Mesenchymal stem cell (in vitro differentiated cells and primary cell): ENCODE measurements around the gene ABCB10.
A peak's percentile ranks its signal among the peaks of the same experiment; 100 is the strongest.

Source experiments
- DNase-seq: peaks from one replicate; pipeline ENCODE4 v3.0.0-alpha.2; 2013
- H2AFZ ChIP-seq: one replicate; pipeline ENCODE4 v1.6.1; 2013; ENCODE audit warnings: low read depth, mild to moderate bottlenecking, control low read depth, inconsistent platforms, low read length, moderate library complexity
- H2AK5ac ChIP-seq: 2 replicates; pipeline ENCODE4 v1.6.1; 2013; ENCODE audit warnings: low read length, moderate library complexity, mild to moderate bottlenecking, inconsistent platforms; ENCODE audit not compliant: severe bottlenecking
- H2BK120ac ChIP-seq: one replicate; pipeline ENCODE4 v1.6.1; 2013; ENCODE audit warnings: low read depth, mild to moderate bottlenecking, inconsistent platforms, low read length, moderate library complexity
- H2BK12ac ChIP-seq, 2 experiments: one replicate each; pipeline ENCODE4 v1.6.1; 2013; ENCODE audit warnings: inconsistent platforms in 2 of 2, low read length in 2 of 2, mild to moderate bottlenecking in 2 of 2, moderate library complexity in 2 of 2, control low read depth in 1 of 2
- H2BK15ac ChIP-seq: one replicate; pipeline ENCODE4 v1.6.1; 2013; ENCODE audit warnings: mild to moderate bottlenecking, low read depth, inconsistent platforms; ENCODE audit not compliant: poor library complexity, severe bottlenecking
- H2BK5ac ChIP-seq: 2 replicates; pipeline ENCODE4 v1.6.1; 2013; ENCODE audit warnings: low read depth, mild to moderate bottlenecking, low read length, control low read depth, inconsistent platforms; ENCODE audit not compliant: poor library complexity, severe bottlenecking
- H3K14ac ChIP-seq, 2 experiments: one replicate each; pipeline ENCODE4 v1.6.1; 2013; ENCODE audit warnings: inconsistent platforms in 2 of 2, low read length in 2 of 2, control low read depth in 1 of 2, mild to moderate bottlenecking in 1 of 2, moderate library complexity in 1 of 2
- H3K18ac ChIP-seq, 2 experiments: one replicate each; pipeline ENCODE4 v1.6.1; 2013; ENCODE audit warnings: inconsistent platforms in 2 of 2, low read length in 2 of 2, control low read depth in 1 of 2, low read depth in 1 of 2, mild to moderate bottlenecking in 1 of 2
- H3K23ac ChIP-seq, 2 experiments: one replicate each; pipeline ENCODE4 v1.6.1; 2013; ENCODE audit warnings: inconsistent platforms in 2 of 2, low read length in 2 of 2, mild to moderate bottlenecking in 2 of 2, moderate library complexity in 2 of 2, control low read depth in 1 of 2
- H3K27ac ChIP-seq: 2 replicates; pipeline ENCODE4 v1.5.1; 2013; ENCODE audit warnings: mild to moderate bottlenecking, moderate library complexity, low read length, control low read depth, inconsistent platforms; ENCODE audit not compliant: poor library complexity, severe bottlenecking
- H3K27me3 ChIP-seq, 2 experiments: 2 replicates each; pipeline versions ENCODE4 v1.6.1 to v1.7.0; 2013; ENCODE audit warnings: low read length in 2 of 2, mild to moderate bottlenecking in 2 of 2, moderate library complexity in 2 of 2, control low read depth in 1 of 2, inconsistent platforms in 1 of 2; ENCODE audit not compliant: control insufficient read depth in 1 of 2, insufficient read depth in 1 of 2
- H3K36me3 ChIP-seq, 2 experiments: 2 replicates each; pipeline versions ENCODE4 v1.6.1 to v1.7.0; 2013; ENCODE audit warnings: low read length in 2 of 2, control low read depth in 1 of 2, inconsistent platforms in 1 of 2, low read depth in 1 of 2, mild to moderate bottlenecking in 1 of 2; ENCODE audit not compliant: insufficient read depth in 2 of 2, control insufficient read depth in 1 of 2
- H3K4ac ChIP-seq, 2 experiments: one replicate each; pipeline ENCODE4 v1.6.1; 2013; ENCODE audit warnings: inconsistent platforms in 2 of 2, low read length in 2 of 2, mild to moderate bottlenecking in 2 of 2, moderate library complexity in 2 of 2, control low read depth in 1 of 2, low read depth in 1 of 2
- H3K4me1 ChIP-seq: 2 replicates; pipeline ENCODE4 v1.6.1; 2013; ENCODE audit warnings: low read depth, low read length, control low read depth; ENCODE audit not compliant: control insufficient read depth, insufficient read depth
- H3K4me2 ChIP-seq: 2 replicates; pipeline ENCODE4 v1.6.1; 2013; ENCODE audit warnings: low read length, mild to moderate bottlenecking, inconsistent platforms; ENCODE audit not compliant: poor library complexity, severe bottlenecking
- H3K4me3 ChIP-seq, 2 experiments: 2 replicates each; pipeline versions ENCODE4 v1.5.1 to v1.7.0; 2013; ENCODE audit warnings: low read length in 2 of 2, mild to moderate bottlenecking in 2 of 2, control low read depth in 1 of 2, low read depth in 1 of 2; ENCODE audit not compliant: insufficient read depth in 1 of 2
- H3K79me1 ChIP-seq: replicated peaks from 2 replicates; pipeline ENCODE4 v1.6.1; 2013; ENCODE audit warnings: mild to moderate bottlenecking, control low read depth, low read length, inconsistent platforms; ENCODE audit not compliant: poor library complexity, severe bottlenecking
- H3K9ac ChIP-seq: 2 replicates; pipeline ENCODE4 v1.7.0; 2013; ENCODE audit warnings: mild to moderate bottlenecking, low read length, moderate library complexity
- H3K9me3 ChIP-seq: 2 replicates; pipeline ENCODE4 v1.7.0; 2013; ENCODE audit warnings: mild to moderate bottlenecking, low read length; ENCODE audit not compliant: control insufficient read depth
- H4K8ac ChIP-seq: one replicate; pipeline ENCODE4 v1.6.1; 2013; ENCODE audit warnings: inconsistent platforms, mild to moderate bottlenecking, low read length, moderate library complexity
- H4K91ac ChIP-seq: one replicate; pipeline ENCODE4 v1.6.1; 2013; ENCODE audit warnings: mild to moderate bottlenecking, low read length, inconsistent platforms
- WGBS: methylation state at CpG from one replicate; pipeline ENCODE4 v1.1.7; 2013; ENCODE audit warnings: mixed read lengths; 5-methylcytosine and 5-hydroxymethylcytosine counted together

Gene ABCB10

DNA sequence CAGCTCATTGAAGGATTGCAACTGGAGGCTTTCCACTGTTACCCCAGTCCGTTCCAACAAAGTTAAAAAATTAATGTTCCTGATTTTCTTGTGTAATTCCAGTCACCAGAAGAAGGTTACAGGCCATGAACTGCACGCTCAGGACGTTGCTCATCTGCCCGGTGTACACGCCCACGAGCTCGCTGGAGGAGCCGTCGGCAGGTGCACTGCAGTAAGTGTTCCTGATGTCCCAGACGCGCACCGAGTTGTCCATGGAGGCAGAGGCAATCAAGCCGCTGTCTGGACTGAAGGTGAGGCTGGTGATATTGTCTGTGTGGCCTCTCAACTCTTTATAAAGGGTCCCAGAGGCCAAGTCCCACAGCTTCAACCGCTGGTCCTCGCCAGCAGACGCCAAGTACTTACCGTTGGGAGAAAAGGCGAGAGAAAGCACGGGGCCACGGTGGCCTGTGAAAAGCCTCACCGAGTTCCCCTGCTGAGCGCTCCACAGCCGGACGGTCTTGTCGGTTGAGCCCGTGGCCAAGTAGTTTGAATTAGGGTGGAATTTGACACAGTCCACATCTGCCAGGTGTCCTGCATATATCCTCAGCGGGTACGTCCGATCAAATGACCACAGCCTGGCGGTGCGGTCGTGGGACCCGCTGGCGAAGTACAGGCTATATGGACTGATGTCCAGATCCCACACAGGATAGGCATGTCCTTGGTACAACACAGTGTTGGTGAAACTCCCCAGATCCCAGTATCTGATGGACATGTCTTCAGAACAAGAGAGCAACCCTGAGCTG is 35.9 kb upstream of the ABCB10 start:
- H3K4me3 ChIP-seq = no peak overlapping the region
- no peak overlapping the region for H2AFZ ChIP-seq
- H2BK5ac ChIP-seq = no peak overlapping the region
- no peak overlapping the region for H3K4ac ChIP-seq
- no peak overlapping the region for H3K23ac ChIP-seq
- H3K27me3 ChIP-seq = no peaks in the 10 kb centered on the region
- no peak overlapping the region for H3K27ac ChIP-seq
- peaks cover 35% of the 10 kb centered on the region for H3K79me1 ChIP-seq
- H3K9ac ChIP-seq = no peak overlapping the region
- H2AK5ac ChIP-seq = no peak overlapping the region
- H2BK12ac ChIP-seq = no peak overlapping the region
- no peak for DNase-seq
- peaks cover 4% of the 10 kb centered on the region for H3K4me1 ChIP-seq
- H3K14ac ChIP-seq = no peak overlapping the region
- no peaks in the 10 kb centered on the region for H3K9me3 ChIP-seq
- H3K36me3 ChIP-seq = peaks cover 14 to 28% of the 10 kb centered on the region in 2 experiments
- no peak overlapping the region for H2BK120ac ChIP-seq
- H4K91ac ChIP-seq = no peak overlapping the region
- H3K4me2 ChIP-seq = no peak overlapping the region
- H4K8ac ChIP-seq = no peak overlapping the region
- H2BK15ac ChIP-seq = no peak overlapping the region
- no peak overlapping the region for H3K18ac ChIP-seq
- WGBS = 98% methylated on average over 34 of the region's 34 CpGs

DNA sequence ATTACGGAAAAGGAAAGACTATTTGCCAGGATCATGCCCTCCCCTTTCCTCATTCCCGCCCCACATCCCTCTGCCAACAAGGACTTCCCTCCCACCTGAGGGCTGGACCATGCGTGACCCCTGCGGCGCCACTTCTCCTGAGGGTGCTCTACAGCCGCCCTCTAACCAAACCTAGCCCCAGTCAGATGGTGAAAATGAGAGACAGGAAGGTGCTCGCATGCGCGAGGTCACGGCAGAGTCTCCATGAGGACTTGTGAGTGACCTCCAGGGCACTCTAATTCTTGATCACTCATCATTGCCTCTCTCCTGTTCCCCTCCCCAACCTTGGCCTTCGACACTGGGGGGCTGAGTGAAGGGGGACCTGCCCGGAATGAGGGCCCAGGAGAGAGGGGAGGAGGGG is 35.3 kb upstream of the ABCB10 start:
- H2BK5ac ChIP-seq = no peak overlapping the region
- no peak overlapping the region for H2BK15ac ChIP-seq
- no peak for DNase-seq
- H3K9me3 ChIP-seq = no peaks in the 10 kb centered on the region
- H3K18ac ChIP-seq = no peak overlapping the region
- no peak overlapping the region for H3K9ac ChIP-seq
- no peak overlapping the region for H2AFZ ChIP-seq
- H4K91ac ChIP-seq = no peak overlapping the region
- H2BK12ac ChIP-seq = no peak overlapping the region
- WGBS = 98% methylated on average over 11 of the region's 12 CpGs
- no peaks in the 10 kb centered on the region for H3K27me3 ChIP-seq
- peaks cover 14 to 24% of the 10 kb centered on the region in 2 experiments for H3K36me3 ChIP-seq
- no peak overlapping the region for H3K4me3 ChIP-seq
- H3K23ac ChIP-seq = no peak overlapping the region
- no peak overlapping the region for H3K4ac ChIP-seq
- peak overlapping the region; percentile 4 for H4K8ac ChIP-seq
- peaks cover 4% of the 10 kb centered on the region for H3K4me1 ChIP-seq
- H2BK120ac ChIP-seq = no peak overlapping the region
- H2AK5ac ChIP-seq = no peak overlapping the region
- H3K79me1 ChIP-seq = peaks cover 33% of the 10 kb centered on the region
- no peak overlapping the region for H3K14ac ChIP-seq
- no peak overlapping the region for H3K27ac ChIP-seq
- H3K4me2 ChIP-seq = no peak overlapping the region

- H2BK15ac ChIP-seq = no peak overlapping the region
- no peak overlapping the region for H3K4ac ChIP-seq
- H3K9ac ChIP-seq = no peak overlapping the region
- no peak overlapping the region for H2BK120ac ChIP-seq
- no peak overlapping the region for H2AFZ ChIP-seq
- H3K9me3 ChIP-seq = no peaks in the 10 kb centered on the region
- H2AK5ac ChIP-seq = no peak overlapping the region
- H2BK12ac ChIP-seq = no peak overlapping the region
- no peaks in the 10 kb centered on the region for H3K4me1 ChIP-seq
- H2BK5ac ChIP-seq = no peak overlapping the region
- WGBS = 84% methylated on average over 2 of the region's 5 CpGs
- no peak overlapping the region for H3K27ac ChIP-seq
- no peak for DNase-seq
- peaks cover 17 to 24% of the 10 kb centered on the region in 2 experiments for H3K36me3 ChIP-seq
- no peak overlapping the region for H3K4me3 ChIP-seq
- no peak overlapping the region for H3K23ac ChIP-seq
- no peaks in the 10 kb centered on the region for H3K27me3 ChIP-seq
- no peak overlapping the region for H3K14ac ChIP-seq
- H3K4me2 ChIP-seq = no peak overlapping the region
- H3K18ac ChIP-seq = no peak overlapping the region
- no peak overlapping the region for H4K91ac ChIP-seq
- peaks cover 21% of the 10 kb centered on the region for H3K79me1 ChIP-seq
- no peak overlapping the region for H4K8ac ChIP-seq
These were observed 31.6 kb upstream of the ABCB10 start for GRCh38 chr1:229590119-229590518.

DNA sequence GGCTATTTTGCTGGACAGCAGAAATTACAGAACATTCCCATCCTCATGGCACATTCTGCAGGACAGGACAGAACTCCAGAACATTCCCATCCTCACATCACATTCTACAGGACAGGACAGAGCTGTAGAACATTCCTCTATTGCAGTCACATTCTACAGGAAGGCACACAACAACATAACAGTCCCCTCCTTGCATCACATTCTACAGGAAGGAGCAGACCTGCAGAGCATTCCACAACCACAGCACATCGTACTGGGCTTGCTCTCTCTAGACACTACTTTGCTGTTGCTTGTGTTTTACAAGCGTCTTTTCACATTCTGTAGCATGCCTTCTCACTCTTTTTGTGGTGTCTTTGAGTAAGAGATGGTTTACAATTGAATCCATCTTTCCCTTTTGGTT is 26.8 kb upstream of the ABCB10 start:
- H3K14ac ChIP-seq = no peak overlapping the region
- no peak overlapping the region for H3K4me3 ChIP-seq
- peak overlapping the region in 1 of 2 experiments; percentile 11 for H3K23ac ChIP-seq
- no peak overlapping the region for H3K9ac ChIP-seq
- no peak overlapping the region for H3K27ac ChIP-seq
- H3K27me3 ChIP-seq = no peaks in the 10 kb centered on the region
- no peak overlapping the region for H3K18ac ChIP-seq
- no peaks in the 10 kb centered on the region for H3K4me1 ChIP-seq
- no peak overlapping the region for H3K4ac ChIP-seq
- H2BK15ac ChIP-seq = no peak overlapping the region
- peaks cover 0 to 4% of the 10 kb centered on the region in 2 experiments for H3K36me3 ChIP-seq
- H3K79me1 ChIP-seq = no peaks in the 10 kb centered on the region
- 88% methylated on average over 2 of the region's 2 CpGs for WGBS
- no peak for DNase-seq
- no peak overlapping the region for H2BK12ac ChIP-seq
- no peak overlapping the region for H2BK5ac ChIP-seq
- H2AK5ac ChIP-seq = no peak overlapping the region
- H2AFZ ChIP-seq = no peak overlapping the region
- no peak overlapping the region for H4K91ac ChIP-seq
- H3K9me3 ChIP-seq = no peaks in the 10 kb centered on the region
- no peak overlapping the region for H4K8ac ChIP-seq
- no peak overlapping the region for H3K4me2 ChIP-seq
- H2BK120ac ChIP-seq = no peak overlapping the region
